ENCODE data around the gene REXO1. TPM values are rescaled to one million over a fixed set of nuclear protein-coding genes. Genes with fewer than 3 reads are reported as not detected.

REXO1 gene
- total RNA-seq, 1 donor from 2014 or later, result 22.2 TPM

GRCh38 chr19:1861599-1862031 lies 13.3 kb upstream of the REXO1 start:
- Mint-ChIP-seq H3K27ac (ENCODE audit: unreplicated experiment) (peak overlapping the region; percentile 87), H3K27me3 (ENCODE audit: low read depth) (no peaks in the 10 kb centered on the region), H3K9me3 (ENCODE audit: low read depth) (no peaks in the 10 kb centered on the region), H3K4me1 (ENCODE audit: low read depth) (peaks cover 43% of the 10 kb centered on the region), H3K4me3 (ENCODE audit: unreplicated experiment) (peak overlapping the region; percentile 88), H3K36me3 (ENCODE audit: low read depth) (no peaks in the 10 kb centered on the region)
- DNase-seq (ENCODE audit: low spot score), result no peak
- no peak for TF ChIP-seq CTCF (IDR thresholded peaks at IDR 0.05)

GRCh38 chr19:1860821-1861598 lies 12.7 kb upstream of the REXO1 start:
- Mint-ChIP-seq H3K9me3 (ENCODE audit: low read depth) (no peaks in the 10 kb centered on the region), H3K4me1 (ENCODE audit: low read depth) (peaks cover 49% of the 10 kb centered on the region), H3K4me3 (ENCODE audit: unreplicated experiment) (peak overlapping the region; percentile 88), H3K27ac (ENCODE audit: unreplicated experiment) (peak overlapping the region; percentile 87), H3K36me3 (ENCODE audit: low read depth) (no peaks in the 10 kb centered on the region), H3K27me3 (ENCODE audit: low read depth) (no peaks in the 10 kb centered on the region)
- no peak for TF ChIP-seq CTCF (IDR thresholded peaks at IDR 0.05)
- no peak for DNase-seq (ENCODE audit: low spot score)

- no peak for DNase-seq (ENCODE audit: low spot score)
- Mint-ChIP-seq H3K36me3 (ENCODE audit: low read depth) (no peaks in the 10 kb centered on the region), H3K4me3 (ENCODE audit: unreplicated experiment) (no peak overlapping the region), H3K9me3 (ENCODE audit: low read depth) (no peaks in the 10 kb centered on the region), H3K27ac (ENCODE audit: unreplicated experiment) (peak overlapping the region; percentile 41), H3K27me3 (ENCODE audit: low read depth) (no peaks in the 10 kb centered on the region), H3K4me1 (ENCODE audit: low read depth) (peaks cover 55% of the 10 kb centered on the region)
- no peak for TF ChIP-seq CTCF (IDR thresholded peaks at IDR 0.05)
Observed at GRCh38 chr19:1860042-1860775, 11.9 kb upstream of the REXO1 start.

GRCh38 chr19:1859331-1859781 lies 11.1 kb upstream of the REXO1 start:
- H3K4me3 Mint-ChIP-seq (ENCODE audit: unreplicated experiment), result no peak overlapping the region
- no peaks in the 10 kb centered on the region for H3K9me3 Mint-ChIP-seq (ENCODE audit: low read depth)

More at GRCh38 chr19:1859331-1859781, 11.1 kb upstream of the REXO1 start:
- Mint-ChIP-seq H3K36me3 (ENCODE audit: low read depth) (no peaks in the 10 kb centered on the region), H3K4me1 (ENCODE audit: low read depth) (peaks cover 62% of the 10 kb centered on the region), H3K27me3 (ENCODE audit: low read depth) (no peaks in the 10 kb centered on the region), H3K27ac (ENCODE audit: unreplicated experiment) (peak overlapping the region; percentile 72)
- no peak for TF ChIP-seq CTCF (IDR thresholded peaks at IDR 0.05)
- DNase-seq (ENCODE audit: low spot score), result no peak

All from chondrocyte (in vitro differentiated cells).